Caco-2 (cell line): Measurements from ENCODE around the gene SLC41A2. TPM values are rescaled to one million over a fixed set of nuclear protein-coding genes. Genes with fewer than 3 reads are reported as not detected.

Experiments used
- BruUV-seq: library from RNA; stranded (reverse); fragments of 400-500 nt; replicated peaks from 2 replicates; lab custom pipeline; 2021; lab: Mats Ljungman, UMichigan
- CTCF ChIA-PET: fragments of 300-600 bp; sonication (Branson Sonifier 250); formaldehyde crosslinking; loops from one replicate; lab custom pipeline; 2022; ENCODE audit warnings: antibody characterized with exemption; lab: Charles Lee
- POLR2A ChIA-PET: fragments of 300-600 bp; sonication (Branson Sonifier 250); formaldehyde crosslinking; loops from one replicate; lab custom pipeline; 2022; ENCODE audit warnings: antibody characterized with exemption; lab: Charles Lee
- DNase-seq, 2 experiments: peaks; one replicate each; pipeline versions ENCODE4 v3.0.0 to v3.0.0-alpha.2; 2020 to 2022
- H3K27me3 ChIP-seq: replicated peaks from 2 replicates; pipeline ENCODE4 v1.6.0; 2011; ENCODE audit warnings: low read length; ENCODE audit not compliant: control insufficient read depth, insufficient read depth
- H3K36me3 ChIP-seq: 2 replicates; pipeline ENCODE4 v1.5.1; 2011; ENCODE audit warnings: low read length; ENCODE audit not compliant: control insufficient read depth, insufficient read depth
- H3K4me1 ChIP-seq: fragments of 250-450 bp; sonication (Bioruptor Pico); 2 replicates; pipeline ENCODE4 v1.5.1; 2020; ENCODE audit warnings: mild to moderate bottlenecking
- H3K4me3 ChIP-seq: 2 replicates; pipeline ENCODE4 v1.5.1; 2011; ENCODE audit warnings: low read depth, mild to moderate bottlenecking, control low read depth, low read length
- H3K9me3 ChIP-seq: fragments of 250-450 bp; sonication (Bioruptor Pico); 2 replicates; pipeline ENCODE4 v1.5.1; 2020; ENCODE audit warnings: mild to moderate bottlenecking, moderate library complexity
- H3K27ac Mint-ChIP-seq: one replicate; pipeline ENCODE4 v1.8.0; 2022; ENCODE audit warnings: mixed read lengths; ENCODE audit not compliant: unreplicated experiment
- H3K27me3 Mint-ChIP-seq: one replicate; pipeline ENCODE4 v1.8.0; 2022; ENCODE audit warnings: mixed read lengths; ENCODE audit not compliant: insufficient read depth, unreplicated experiment
- H3K36me3 Mint-ChIP-seq: one replicate; pipeline ENCODE4 v1.8.0; 2022; ENCODE audit warnings: mild to moderate bottlenecking, mixed read lengths; ENCODE audit not compliant: insufficient read depth, unreplicated experiment
- H3K4me1 Mint-ChIP-seq: one replicate; pipeline ENCODE4 v1.8.0; 2022; ENCODE audit warnings: low read depth, mixed read lengths; ENCODE audit not compliant: unreplicated experiment
- H3K4me3 Mint-ChIP-seq: one replicate; pipeline ENCODE4 v1.8.0; 2022; ENCODE audit warnings: mild to moderate bottlenecking, moderate library complexity, mixed read lengths; ENCODE audit not compliant: unreplicated experiment
- H3K9me3 Mint-ChIP-seq: one replicate; pipeline ENCODE4 v1.8.0; 2022; ENCODE audit warnings: mixed read lengths; ENCODE audit not compliant: unreplicated experiment
- intact Hi-C: fragments of 100-400 bp; cut with micrococcal nuclease; formaldehyde crosslinking; loops from one replicate; pipeline ENCODE4 v1.10.0; 2022; ENCODE audit not compliant: unreplicated experiment
- total RNA-seq: library from RNA; stranded (reverse); gene quantifications from 2 replicates; pipeline ENCODE4 v1.2.3, GENCODE V29; 2022
- TF ChIP-seq, protein P1 (sequence below), 2 experiments: fragments of 200-600 bp in 1 of 2; IDR thresholded peaks; 1 replicate in 1 of 2; 2 replicates in 1 of 2; pipeline versions ENCODE4 v1.5.1 to v1.8.0; 2011 to 2022; ENCODE audit warnings: antibody characterized with exemption in 1 of 2, control low read depth in 1 of 2, inconsistent platforms in 1 of 2, low read depth in 1 of 2, low read length in 1 of 2, mild to moderate bottlenecking in 1 of 2, moderate library complexity in 1 of 2; ENCODE audit not compliant: insufficient read depth in 1 of 2, severe bottlenecking in 1 of 2, unreplicated experiment in 1 of 2

SLC41A2 gene
- total RNA-seq, 1 experiment from 2014 or later, result 21.6 TPM

DNA sequence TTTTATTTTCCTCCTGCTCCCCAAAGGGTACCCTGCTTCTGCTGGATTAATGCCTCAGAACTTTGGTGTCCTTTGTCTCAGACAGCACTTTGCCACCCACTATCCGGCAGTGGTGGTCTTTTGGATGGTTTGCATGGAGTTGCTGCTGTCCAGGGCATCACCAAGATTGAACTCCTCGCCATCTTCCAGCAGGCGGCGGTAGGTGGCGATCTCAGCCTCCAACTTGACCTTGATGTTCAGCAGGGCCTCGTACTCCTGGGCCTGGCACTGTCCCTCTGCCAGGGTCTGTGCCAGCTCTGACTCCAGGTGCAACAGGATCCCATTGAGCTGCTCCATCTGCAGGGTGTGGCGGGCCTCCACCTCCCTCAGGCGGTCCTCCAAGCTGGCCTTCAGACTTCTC, 18.6 kb upstream of the SLC41A2 start:
- Mint-ChIP-seq H3K36me3 (no peaks in the 10 kb centered on the region), H3K27me3 (peaks cover 3% of the 10 kb centered on the region)
- POLR2A ChIA-PET, result no interaction called here

DNA sequence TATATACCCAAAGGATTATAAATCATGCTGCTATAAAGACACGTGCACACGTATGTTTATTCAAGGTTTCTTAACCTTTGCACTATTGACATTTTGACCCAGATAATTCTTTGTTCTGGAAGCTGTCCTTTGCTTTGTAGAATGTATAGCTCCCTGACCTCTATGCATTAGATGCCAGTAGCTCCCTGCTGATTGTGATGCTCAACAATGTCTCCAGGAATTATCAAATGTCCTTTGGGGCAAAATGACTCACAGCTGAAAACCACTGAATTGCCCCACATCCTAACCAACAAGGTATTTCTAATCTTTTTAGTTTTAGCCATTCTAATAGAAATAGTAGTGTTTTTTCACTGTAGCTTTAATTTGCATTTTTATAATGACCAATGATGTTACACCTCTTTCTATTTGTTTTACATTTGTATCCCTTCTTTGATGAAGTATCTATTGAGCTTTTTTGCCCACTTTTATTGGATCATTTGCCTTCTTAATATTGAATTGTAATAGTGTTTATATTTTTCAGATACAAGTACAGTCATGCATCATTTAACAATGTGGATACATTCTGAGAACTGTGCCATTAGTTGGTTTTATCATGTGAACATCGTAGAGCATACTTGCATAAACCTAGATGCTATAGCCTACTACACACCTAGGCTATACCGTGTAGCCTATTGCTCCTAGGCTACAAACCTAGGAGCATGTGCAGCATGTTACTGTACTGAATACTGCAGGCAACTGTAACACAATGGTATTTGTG, 17.7 kb upstream of the SLC41A2 start:
- no peaks in the 10 kb centered on the region for H3K36me3 Mint-ChIP-seq
- no peaks in the 10 kb centered on the region for H3K27me3 Mint-ChIP-seq
- no peak overlapping the region for H3K27ac Mint-ChIP-seq
- DNase-seq, result no peak
- Histone ChIP-seq H3K9me3 (no peaks in the 10 kb centered on the region), H3K4me3 (no peak overlapping the region), H3K36me3 (no peaks in the 10 kb centered on the region), H3K27me3 (no peaks in the 10 kb centered on the region), H3K4me1 (no peaks in the 10 kb centered on the region)
- ChIA-PET POLR2A (no interaction called here), CTCF (no interaction called here)
- no peaks in the 10 kb centered on the region for H3K9me3 Mint-ChIP-seq
- intact Hi-C loops, result no loop called here
- BruUV-seq, result no TSS peak
- no peaks in the 10 kb centered on the region for H3K4me1 Mint-ChIP-seq
- H3K4me3 Mint-ChIP-seq, result no peak overlapping the region
- TF ChIP-seq, protein P1, sequence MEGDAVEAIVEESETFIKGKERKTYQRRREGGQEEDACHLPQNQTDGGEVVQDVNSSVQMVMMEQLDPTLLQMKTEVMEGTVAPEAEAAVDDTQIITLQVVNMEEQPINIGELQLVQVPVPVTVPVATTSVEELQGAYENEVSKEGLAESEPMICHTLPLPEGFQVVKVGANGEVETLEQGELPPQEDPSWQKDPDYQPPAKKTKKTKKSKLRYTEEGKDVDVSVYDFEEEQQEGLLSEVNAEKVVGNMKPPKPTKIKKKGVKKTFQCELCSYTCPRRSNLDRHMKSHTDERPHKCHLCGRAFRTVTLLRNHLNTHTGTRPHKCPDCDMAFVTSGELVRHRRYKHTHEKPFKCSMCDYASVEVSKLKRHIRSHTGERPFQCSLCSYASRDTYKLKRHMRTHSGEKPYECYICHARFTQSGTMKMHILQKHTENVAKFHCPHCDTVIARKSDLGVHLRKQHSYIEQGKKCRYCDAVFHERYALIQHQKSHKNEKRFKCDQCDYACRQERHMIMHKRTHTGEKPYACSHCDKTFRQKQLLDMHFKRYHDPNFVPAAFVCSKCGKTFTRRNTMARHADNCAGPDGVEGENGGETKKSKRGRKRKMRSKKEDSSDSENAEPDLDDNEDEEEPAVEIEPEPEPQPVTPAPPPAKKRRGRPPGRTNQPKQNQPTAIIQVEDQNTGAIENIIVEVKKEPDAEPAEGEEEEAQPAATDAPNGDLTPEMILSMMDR (IDR thresholded peaks at IDR 0.05; ENCODE audit: insufficient read depth in 1 of 2, low read depth in 1 of 2, low read length in 1 of 2, severe bottlenecking in 1 of 2, unreplicated experiment in 1 of 2), result no peak

More for the DNA sequence above, 18.6 kb upstream of the SLC41A2 start:
- Histone ChIP-seq H3K4me3 (no peak overlapping the region), H3K9me3 (no peaks in the 10 kb centered on the region), H3K27me3 (no peaks in the 10 kb centered on the region), H3K4me1 (no peaks in the 10 kb centered on the region), H3K36me3 (no peaks in the 10 kb centered on the region)
- no peak for DNase-seq
- intact Hi-C loops, result no loop called here
- CTCF ChIA-PET, result no interaction called here
- H3K4me3 Mint-ChIP-seq, result no peak overlapping the region
- TF ChIP-seq, protein P1 (IDR thresholded peaks at IDR 0.05; ENCODE audit: insufficient read depth in 1 of 2, low read depth in 1 of 2, low read length in 1 of 2, severe bottlenecking in 1 of 2, unreplicated experiment in 1 of 2), result no peak
- no peaks in the 10 kb centered on the region for H3K9me3 Mint-ChIP-seq
- no TSS peak for BruUV-seq
- H3K4me1 Mint-ChIP-seq, result no peaks in the 10 kb centered on the region
- no peak overlapping the region for H3K27ac Mint-ChIP-seq

DNA sequence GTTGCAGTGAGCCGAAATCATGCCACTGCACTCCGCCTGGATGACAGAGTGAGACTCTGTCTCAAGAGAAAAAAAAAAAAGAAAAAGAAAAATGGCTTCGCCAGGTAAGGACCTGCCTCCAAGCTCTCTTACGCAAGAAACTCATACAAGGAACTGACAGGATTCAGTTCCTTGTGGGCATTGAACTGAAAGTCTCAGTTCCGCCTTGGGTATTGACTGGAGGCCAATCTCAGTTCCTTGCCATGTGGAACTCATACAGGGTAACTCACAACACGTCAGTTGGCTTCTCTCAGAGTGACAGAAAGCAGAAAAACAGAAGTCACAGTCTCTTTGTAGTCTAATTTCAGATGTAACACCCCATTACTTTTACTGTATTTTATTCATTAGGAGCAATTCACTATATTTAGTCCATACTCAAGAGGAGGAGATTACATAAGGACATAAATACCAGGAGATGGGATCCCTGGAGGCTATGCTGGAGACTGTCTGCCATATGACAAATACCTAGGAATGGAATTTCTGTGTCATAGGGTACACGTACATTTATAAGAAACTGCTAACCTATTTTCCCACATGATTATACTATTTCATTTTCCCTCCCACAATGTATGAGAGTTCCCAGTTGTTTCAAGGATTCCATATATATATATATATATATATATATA, 16.7 kb upstream of the SLC41A2 start:
- Mint-ChIP-seq H3K4me3 (no peak overlapping the region), H3K4me1 (no peaks in the 10 kb centered on the region), H3K9me3 (no peaks in the 10 kb centered on the region), H3K36me3 (no peaks in the 10 kb centered on the region), H3K27me3 (no peaks in the 10 kb centered on the region), H3K27ac (no peak overlapping the region)
- DNase-seq, result no peak
- H3K4me3 ChIP-seq, result no peak overlapping the region
- BruUV-seq, result no TSS peak
- H3K4me1 ChIP-seq, result no peaks in the 10 kb centered on the region
- no peaks in the 10 kb centered on the region for H3K9me3 ChIP-seq
- CTCF ChIA-PET, result no interaction called here
- POLR2A ChIA-PET, result no interaction called here
- TF ChIP-seq, protein P1 (IDR thresholded peaks at IDR 0.05; ENCODE audit: insufficient read depth in 1 of 2, low read depth in 1 of 2, low read length in 1 of 2, severe bottlenecking in 1 of 2, unreplicated experiment in 1 of 2), result no peak
- intact Hi-C loops, result no loop called here
- H3K27me3 ChIP-seq, result no peaks in the 10 kb centered on the region
- H3K36me3 ChIP-seq, result no peaks in the 10 kb centered on the region
